Lower leg skin (tissue), 4 donors: Measurements from ENCODE around the gene CELF2. TPM values are rescaled to one million over a fixed set of nuclear protein-coding genes. Genes with fewer than 3 reads are reported as not detected.

Source experiments
- DNase-seq, 2 donors: peaks; one replicate each; pipeline ENCODE4 v3.0.0-alpha.2; 2019; ENCODE audit warnings: low spot score in 2 of 2
- H3K4me3 ChIP-seq: fragments of 200-600 bp; sonication (generic); 2 replicates; pipeline ENCODE4 v1.5.1; 2017; ENCODE audit warnings: mild to moderate bottlenecking, low read depth; ENCODE audit not compliant: poor library complexity, severe bottlenecking
- POLR2A ChIP-seq, 2 donors: fragments of 450-650 bp; IDR thresholded peaks; one replicate each; pipeline ENCODE4 v1.6.1; 2016 to 2017; ENCODE audit warnings: antibody characterized with exemption in 2 of 2, mild to moderate bottlenecking in 1 of 2, moderate library complexity in 1 of 2
- WGBS, 2 donors: methylation state at CpG; one replicate each; pipeline ENCODE4 v1.1.5; 2018; 5-methylcytosine and 5-hydroxymethylcytosine counted together
- intact Hi-C: fragments of 100-400 bp; cut with DNase I; formaldehyde crosslinking; loops from one replicate; pipeline ENCODE4 v1.15.0; 2023; ENCODE audit warnings: low total_unique reads
- total RNA-seq, 4 donors: library from RNA; depleted of rRNA; stranded (reverse); fragments of >200 nt; gene quantifications; one replicate each; pipeline ENCODE4 v1.1.0, GENCODE V29; 2016
- TF ChIP-seq, protein P1 (sequence below), 3 donors: fragments of 450-650 bp; IDR thresholded peaks; one replicate each; pipeline ENCODE4 v1.5.1; 2016; ENCODE audit warnings: antibody characterized with exemption in 3 of 3, mild to moderate bottlenecking in 3 of 3, moderate library complexity in 2 of 3

The CELF2 gene
- total RNA-seq, 4 donors from 2014 or later = 16.9 to 39.9 (median 20.7) TPM

DNA sequence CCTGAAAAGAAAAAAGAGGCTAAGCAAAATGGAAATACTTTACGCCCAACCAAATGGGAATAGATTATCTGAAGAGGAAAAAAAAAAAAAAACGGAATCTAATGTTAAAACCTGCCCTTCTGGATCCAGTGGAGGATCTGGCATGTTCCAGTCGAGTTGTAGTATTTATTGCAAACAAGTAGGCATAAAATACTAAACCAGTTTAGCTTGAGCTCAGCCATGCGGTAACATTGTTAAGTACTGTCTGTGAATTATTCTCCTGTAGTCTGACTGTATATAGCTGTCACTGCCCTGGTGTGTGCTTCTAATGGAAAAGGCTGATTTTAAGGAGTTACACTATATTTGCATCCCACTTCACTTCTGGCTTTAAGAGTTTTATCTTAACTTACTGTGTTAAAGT is 40.3 kb downstream of the CELF2 start:
- 59 to 62% methylated on average over 4 of the region's 4 CpGs for WGBS, 2 donors
- no peak for DNase-seq
- H3K4me3 ChIP-seq = no peak overlapping the region
- TF ChIP-seq POLR2A (IDR thresholded peaks at IDR 0.05) = no peak
- TF ChIP-seq, protein P1, sequence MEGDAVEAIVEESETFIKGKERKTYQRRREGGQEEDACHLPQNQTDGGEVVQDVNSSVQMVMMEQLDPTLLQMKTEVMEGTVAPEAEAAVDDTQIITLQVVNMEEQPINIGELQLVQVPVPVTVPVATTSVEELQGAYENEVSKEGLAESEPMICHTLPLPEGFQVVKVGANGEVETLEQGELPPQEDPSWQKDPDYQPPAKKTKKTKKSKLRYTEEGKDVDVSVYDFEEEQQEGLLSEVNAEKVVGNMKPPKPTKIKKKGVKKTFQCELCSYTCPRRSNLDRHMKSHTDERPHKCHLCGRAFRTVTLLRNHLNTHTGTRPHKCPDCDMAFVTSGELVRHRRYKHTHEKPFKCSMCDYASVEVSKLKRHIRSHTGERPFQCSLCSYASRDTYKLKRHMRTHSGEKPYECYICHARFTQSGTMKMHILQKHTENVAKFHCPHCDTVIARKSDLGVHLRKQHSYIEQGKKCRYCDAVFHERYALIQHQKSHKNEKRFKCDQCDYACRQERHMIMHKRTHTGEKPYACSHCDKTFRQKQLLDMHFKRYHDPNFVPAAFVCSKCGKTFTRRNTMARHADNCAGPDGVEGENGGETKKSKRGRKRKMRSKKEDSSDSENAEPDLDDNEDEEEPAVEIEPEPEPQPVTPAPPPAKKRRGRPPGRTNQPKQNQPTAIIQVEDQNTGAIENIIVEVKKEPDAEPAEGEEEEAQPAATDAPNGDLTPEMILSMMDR (IDR thresholded peaks at IDR 0.05) = no peak
- intact Hi-C loops = no loop called here

DNA sequence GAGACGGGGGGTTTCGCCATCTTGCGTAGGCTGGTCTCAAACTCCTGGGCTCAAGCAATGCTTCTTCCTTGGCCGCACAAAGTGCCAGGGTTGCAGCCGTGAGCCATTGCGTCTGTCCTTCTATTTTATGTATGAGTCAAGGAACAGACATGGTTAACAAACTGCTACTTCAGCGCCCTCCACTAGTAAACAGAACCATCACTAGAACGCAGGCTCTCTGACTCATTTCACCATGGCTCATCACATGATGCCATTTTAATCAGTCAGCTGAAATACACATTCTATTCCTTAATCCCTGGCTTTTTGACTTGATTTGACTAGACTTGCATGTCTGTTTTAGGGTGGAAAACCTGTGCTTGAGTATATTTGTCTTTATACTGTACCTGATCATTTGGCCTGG is 41.3 kb downstream of the CELF2 start:
- DNase-seq = no peak
- TF ChIP-seq, protein P1 (IDR thresholded peaks at IDR 0.05) = no peak
- TF ChIP-seq POLR2A (IDR thresholded peaks at IDR 0.05) = no peak
- 87 to 90% methylated on average over 8 of the region's 8 CpGs for WGBS, 2 donors
- H3K4me3 ChIP-seq = no peak overlapping the region
- intact Hi-C loops = no loop called here

DNA sequence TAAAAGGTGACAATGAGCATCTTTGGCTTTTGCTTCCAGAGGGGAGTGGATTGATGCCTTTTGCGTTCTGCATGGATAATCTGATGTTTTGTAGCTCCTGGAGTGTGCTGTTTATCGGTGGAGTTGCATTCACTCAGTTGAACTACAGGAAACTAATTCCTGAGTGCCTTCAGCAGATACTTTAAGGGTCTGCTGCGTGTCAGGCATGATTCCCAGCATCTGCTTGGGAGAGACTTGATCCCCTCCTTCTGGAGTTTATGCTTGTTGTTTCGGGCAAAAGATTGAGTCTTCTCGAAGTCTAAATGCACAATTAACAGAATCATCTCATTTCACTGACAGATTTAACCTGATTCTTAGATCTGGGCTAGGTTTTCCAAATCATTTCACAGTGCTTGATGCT is 46.2 kb downstream of the CELF2 start:
- no peak for TF ChIP-seq POLR2A (IDR thresholded peaks at IDR 0.05)
- TF ChIP-seq, protein P1 (IDR thresholded peaks at IDR 0.05) = no peak
- 63 to 79% methylated on average over 5 of the region's 5 CpGs for WGBS, 2 donors
- intact Hi-C loops = no loop called here
- H3K4me3 ChIP-seq = no peak overlapping the region
- DNase-seq = no peak

DNA sequence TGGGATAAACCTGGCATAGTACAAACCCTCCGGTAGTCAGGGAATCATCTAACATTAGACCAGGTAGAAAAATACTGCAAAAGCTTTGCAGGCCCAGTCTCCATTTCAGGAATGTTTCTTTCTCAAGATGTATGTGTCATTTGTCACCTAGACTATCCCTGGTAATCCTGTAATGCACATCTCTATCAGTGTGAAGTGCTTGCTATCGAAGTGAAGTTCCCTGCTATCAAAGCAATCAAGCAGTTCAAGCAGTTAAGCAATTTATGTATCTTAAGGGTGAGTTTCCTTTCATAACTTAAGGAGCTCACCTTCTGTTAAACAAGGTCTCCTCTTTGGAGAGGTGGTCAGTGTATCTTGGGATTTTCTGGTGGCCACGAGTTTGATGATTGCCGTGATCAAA is 47.2 kb downstream of the CELF2 start:
- WGBS, 2 donors = 75 to 84% methylated on average over 4 of the region's 4 CpGs
- H3K4me3 ChIP-seq = no peak overlapping the region
- no peak for TF ChIP-seq POLR2A (IDR thresholded peaks at IDR 0.05)
- TF ChIP-seq, protein P1 (IDR thresholded peaks at IDR 0.05) = no peak
- no peak for DNase-seq
- intact Hi-C loops = no loop called here

DNA sequence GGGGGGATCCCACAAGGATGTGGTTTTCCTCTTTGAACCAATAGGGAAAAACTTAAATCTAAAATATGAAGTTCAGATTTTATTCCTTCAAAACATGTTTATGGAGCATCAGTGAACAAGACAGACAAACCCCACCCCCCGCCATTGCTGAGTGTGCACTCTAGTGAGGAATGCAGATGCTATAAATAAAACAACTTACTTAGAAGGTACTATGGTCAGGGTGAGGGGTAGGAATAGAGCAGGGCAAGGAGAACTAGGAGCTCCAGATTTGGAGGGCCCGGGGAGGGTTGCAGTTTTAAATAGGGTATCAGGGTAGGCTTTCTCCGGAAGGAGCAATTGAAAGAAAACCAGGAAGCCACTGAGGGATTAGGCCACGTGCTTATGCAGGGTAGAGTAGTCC is 47.9 kb downstream of the CELF2 start:
- TF ChIP-seq, protein P1 (IDR thresholded peaks at IDR 0.05) = no peak
- no peak for TF ChIP-seq POLR2A (IDR thresholded peaks at IDR 0.05)
- no peak for DNase-seq
- H3K4me3 ChIP-seq = no peak overlapping the region
- WGBS, 2 donors = 85 to 87% methylated on average over 4 of the region's 4 CpGs
- intact Hi-C loops = no loop called here

DNA sequence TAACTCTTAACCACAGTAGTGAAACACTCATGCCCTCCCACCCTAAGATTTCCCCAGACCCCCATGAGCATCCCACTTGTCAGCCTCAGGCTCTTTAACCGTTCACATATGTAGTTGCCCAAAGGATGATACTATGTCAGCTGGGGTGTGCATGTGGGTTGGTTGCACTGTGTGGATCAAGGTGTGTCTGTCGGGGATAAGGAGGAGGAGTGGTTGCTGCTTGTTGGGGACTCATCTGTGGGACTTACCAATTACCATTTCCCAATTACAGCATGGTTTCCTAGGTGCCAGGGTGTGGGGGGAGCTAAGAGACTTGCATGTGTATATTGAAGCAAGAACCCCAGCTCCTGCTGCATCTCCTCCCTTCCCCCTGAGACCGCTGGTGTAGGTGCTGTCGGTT is 48.8 kb downstream of the CELF2 start:
- 88 to 94% methylated on average over 4 of the region's 4 CpGs for WGBS, 2 donors
- intact Hi-C loops = no loop called here

More for the DNA sequence above, 48.8 kb downstream of the CELF2 start:
- TF ChIP-seq, protein P1 (IDR thresholded peaks at IDR 0.05) = no peak
- TF ChIP-seq POLR2A (IDR thresholded peaks at IDR 0.05) = no peak
- H3K4me3 ChIP-seq = no peak overlapping the region
- DNase-seq = no peak
